ENCODE measurements around the gene KLHL6.

The KLHL6 gene

DNA sequence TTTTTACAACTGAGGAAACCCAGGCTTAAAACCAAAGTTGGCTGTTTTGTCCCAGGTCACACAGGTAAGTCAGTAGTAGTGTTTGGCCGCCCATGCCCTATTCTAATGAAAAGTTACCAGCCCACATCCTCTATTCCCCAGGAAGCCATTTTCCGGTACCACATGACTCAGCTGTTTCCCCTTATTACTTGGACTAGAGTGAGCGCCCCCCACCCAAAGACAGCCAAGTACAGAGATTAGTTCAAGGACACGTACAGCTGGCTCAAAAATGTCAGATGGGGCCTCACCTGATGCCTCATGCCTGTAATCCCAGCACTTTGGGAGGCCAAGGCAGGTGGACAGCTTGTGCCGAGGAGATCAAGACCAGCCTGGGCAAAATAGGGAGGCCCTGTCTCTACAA is 8.5 kb upstream of the KLHL6 start:
- no peak for TF ChIP-seq ZFX (IDR thresholded peaks at IDR 0.05)
- TF ChIP-seq, protein P1, sequence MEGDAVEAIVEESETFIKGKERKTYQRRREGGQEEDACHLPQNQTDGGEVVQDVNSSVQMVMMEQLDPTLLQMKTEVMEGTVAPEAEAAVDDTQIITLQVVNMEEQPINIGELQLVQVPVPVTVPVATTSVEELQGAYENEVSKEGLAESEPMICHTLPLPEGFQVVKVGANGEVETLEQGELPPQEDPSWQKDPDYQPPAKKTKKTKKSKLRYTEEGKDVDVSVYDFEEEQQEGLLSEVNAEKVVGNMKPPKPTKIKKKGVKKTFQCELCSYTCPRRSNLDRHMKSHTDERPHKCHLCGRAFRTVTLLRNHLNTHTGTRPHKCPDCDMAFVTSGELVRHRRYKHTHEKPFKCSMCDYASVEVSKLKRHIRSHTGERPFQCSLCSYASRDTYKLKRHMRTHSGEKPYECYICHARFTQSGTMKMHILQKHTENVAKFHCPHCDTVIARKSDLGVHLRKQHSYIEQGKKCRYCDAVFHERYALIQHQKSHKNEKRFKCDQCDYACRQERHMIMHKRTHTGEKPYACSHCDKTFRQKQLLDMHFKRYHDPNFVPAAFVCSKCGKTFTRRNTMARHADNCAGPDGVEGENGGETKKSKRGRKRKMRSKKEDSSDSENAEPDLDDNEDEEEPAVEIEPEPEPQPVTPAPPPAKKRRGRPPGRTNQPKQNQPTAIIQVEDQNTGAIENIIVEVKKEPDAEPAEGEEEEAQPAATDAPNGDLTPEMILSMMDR (conservative IDR thresholded peaks at IDR 0.05) = no peak

DNA sequence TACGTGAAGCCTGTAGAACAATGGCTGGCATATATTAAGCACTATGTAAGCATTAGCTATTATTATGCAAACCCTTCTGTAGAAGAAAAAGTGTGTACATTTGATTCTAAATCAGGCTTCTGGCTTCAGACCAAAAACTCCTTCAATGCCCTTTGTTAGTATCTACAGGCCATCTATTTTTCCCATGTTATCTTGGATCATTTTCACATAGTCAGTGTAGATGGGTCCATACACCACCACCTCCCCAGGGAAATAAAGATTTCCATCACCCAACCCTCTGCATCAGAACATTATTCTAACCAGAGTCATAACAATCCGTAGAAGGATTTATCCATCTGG is 8.0 kb upstream of the KLHL6 start:
- H3K27ac ChIP-seq = no peak overlapping the region
- TF ChIP-seq, protein P1 (conservative IDR thresholded peaks at IDR 0.05) = no peak
- TF ChIP-seq ZFX (IDR thresholded peaks at IDR 0.05) = no peak

More for the DNA sequence above, 8.5 kb upstream of the KLHL6 start:
- no peak overlapping the region for H3K27ac ChIP-seq

DNA sequence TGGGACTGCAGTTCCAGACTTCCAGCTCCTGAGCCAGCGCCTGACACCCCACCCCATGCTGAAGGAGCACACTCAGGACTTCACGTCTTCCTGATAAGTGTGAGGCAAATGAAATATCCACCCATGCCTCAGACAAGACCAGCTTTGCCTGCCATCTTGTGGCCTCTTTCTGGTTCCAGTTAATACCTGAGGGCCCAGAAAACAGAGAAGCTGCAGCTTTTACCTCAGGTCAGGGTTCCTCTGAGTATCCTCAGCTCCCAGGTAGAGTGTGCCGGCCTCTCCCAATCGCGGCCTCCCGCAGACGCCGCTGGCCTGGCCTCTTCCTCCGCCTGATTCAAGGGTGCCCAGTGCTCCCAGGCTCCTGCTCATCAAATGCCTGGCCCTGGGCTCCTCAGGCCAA is 5.1 kb upstream of the KLHL6 start:
- no peak for TF ChIP-seq ZFX (IDR thresholded peaks at IDR 0.05)
- no peak overlapping the region for H3K27ac ChIP-seq

DNA sequence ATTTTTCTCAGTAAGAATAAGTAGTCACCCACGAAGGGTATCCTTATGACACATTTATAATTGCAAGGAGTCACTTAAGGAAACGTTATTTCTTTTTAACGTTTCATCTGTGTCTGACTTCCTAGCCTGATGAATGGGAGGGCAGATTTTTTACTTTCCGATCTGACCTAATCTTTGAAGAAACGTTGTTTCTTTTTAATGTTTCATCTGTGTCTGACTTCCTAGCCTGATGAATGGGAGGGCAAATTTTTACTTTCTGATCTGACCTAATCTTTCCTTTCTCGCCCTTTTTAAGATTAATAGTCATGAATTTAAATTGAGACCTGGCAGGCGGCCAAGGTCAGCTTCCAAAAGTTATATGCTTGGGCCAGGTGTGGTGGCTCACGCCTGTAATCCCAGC is 3.0 kb upstream of the KLHL6 start:
- H3K27ac ChIP-seq = no peak overlapping the region
- no peak for TF ChIP-seq ZFX (IDR thresholded peaks at IDR 0.05)
- TF ChIP-seq, protein P1 (conservative IDR thresholded peaks at IDR 0.05) = no peak

DNA sequence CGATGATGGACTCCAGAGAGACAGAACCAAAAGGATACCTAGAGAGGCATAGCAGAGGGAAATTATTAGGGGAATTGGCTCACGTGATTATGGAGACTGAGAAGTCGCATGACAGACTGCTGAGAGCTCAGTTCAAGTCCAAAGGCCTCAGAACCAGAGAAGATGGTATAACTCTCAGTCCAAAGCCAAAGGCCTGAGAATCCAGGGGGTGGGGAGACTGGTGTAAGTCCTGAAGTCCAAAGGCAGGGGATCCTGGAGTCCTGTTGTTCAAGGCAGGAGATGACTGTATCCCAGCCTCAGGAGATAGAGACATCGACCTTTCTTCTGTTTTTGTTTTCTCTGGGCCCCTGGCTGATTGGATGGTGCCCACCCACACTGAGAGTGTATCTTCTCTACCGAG is 1.2 kb upstream of the KLHL6 start:
- TF ChIP-seq, protein P1 (conservative IDR thresholded peaks at IDR 0.05) = no peak
- TF ChIP-seq ZFX (IDR thresholded peaks at IDR 0.05) = no peak
- no peak overlapping the region for H3K27ac ChIP-seq

DNA sequence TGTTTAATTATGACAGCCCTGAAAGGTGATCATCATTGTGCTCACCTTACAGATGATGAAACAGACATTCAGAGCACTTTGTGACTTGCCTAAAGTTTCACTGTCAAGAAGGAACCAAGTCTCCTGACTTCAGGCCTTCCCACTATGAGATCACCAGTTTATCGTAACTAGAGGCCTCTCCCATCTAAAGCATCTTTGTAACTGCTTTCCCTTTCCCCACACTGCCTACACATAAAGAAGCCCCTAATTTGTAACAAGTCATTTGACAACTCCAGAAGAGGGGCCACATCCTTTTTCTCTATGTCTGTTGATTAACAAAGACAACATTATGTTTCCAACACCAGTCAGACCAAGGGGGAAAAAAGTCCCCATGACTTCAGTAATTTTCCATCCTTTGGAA is 1.1 kb downstream of the KLHL6 start:
- TF ChIP-seq ZFX (IDR thresholded peaks at IDR 0.05) = no peak
- TF ChIP-seq, protein P1 (conservative IDR thresholded peaks at IDR 0.05) = no peak
- no peak overlapping the region for H3K27ac ChIP-seq

DNA sequence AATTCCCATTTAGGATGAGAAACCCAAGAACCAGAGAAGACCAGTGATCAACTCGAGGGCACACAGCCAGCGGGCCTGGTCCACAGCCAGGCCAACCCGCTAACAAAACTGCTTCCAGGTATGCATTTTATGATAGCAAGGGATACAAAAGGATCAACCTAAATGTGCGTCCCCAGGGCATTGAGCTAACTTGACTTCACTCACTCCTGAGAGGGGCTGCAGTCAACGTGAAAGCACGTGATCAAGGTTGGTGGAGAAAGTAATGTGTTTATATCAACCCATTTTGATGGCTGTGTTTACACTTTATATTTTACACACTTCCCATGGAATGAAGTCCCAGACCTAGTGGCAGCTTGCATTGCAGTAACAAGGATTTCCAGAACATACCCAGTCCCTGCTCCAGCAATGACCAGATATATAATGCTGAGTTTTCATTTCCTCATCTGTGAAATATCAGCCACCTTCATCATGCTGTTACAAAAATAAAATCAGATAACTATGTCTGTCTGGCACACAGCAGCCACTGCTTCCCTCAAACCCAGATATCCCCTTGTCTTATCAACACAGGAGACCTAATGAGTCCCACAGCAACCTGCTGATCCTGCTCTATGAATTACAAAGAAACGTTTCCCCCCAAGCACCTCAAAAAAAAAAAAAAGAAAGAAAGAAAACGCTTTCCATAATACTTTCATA is 2.0 kb downstream of the KLHL6 start:
- H3K27ac ChIP-seq = no peak overlapping the region
- no peak for TF ChIP-seq ZFX (IDR thresholded peaks at IDR 0.05)
- TF ChIP-seq, protein P1 (conservative IDR thresholded peaks at IDR 0.05) = no peak

DNA sequence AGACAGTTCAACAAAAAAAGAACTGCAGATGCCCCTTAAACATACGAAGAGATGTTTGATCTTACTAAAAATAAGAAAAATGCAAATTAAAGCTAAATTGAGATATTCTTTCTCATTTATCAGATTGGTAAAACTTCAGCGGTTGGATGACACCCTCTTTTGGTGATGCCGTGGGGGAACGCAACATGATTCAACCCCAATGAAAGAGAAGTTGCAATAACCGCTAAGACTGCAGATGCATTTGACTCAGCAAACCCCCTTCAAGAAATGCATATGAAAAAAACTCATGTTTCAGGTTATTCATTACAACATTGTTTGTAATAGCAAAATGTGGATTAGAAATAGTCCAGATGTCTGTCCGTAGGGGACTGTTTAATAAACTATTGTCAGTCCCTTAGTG is 3.6 kb downstream of the KLHL6 start:
- no peak overlapping the region for H3K27ac ChIP-seq
- TF ChIP-seq, protein P1 (conservative IDR thresholded peaks at IDR 0.05) = no peak
- no peak for TF ChIP-seq ZFX (IDR thresholded peaks at IDR 0.05)
